NCI-H2227 (cell line): ENCODE results near the gene COMMD9.
A peak's percentile ranks its signal among the peaks of the same experiment; 100 is the strongest.

Experiments used
- DNase-seq: peaks from one replicate; lab custom pipeline; 2025; ENCODE audit not compliant: unreplicated experiment; lab: John Stamatoyannopoulos, UW

Gene COMMD9

DNA sequence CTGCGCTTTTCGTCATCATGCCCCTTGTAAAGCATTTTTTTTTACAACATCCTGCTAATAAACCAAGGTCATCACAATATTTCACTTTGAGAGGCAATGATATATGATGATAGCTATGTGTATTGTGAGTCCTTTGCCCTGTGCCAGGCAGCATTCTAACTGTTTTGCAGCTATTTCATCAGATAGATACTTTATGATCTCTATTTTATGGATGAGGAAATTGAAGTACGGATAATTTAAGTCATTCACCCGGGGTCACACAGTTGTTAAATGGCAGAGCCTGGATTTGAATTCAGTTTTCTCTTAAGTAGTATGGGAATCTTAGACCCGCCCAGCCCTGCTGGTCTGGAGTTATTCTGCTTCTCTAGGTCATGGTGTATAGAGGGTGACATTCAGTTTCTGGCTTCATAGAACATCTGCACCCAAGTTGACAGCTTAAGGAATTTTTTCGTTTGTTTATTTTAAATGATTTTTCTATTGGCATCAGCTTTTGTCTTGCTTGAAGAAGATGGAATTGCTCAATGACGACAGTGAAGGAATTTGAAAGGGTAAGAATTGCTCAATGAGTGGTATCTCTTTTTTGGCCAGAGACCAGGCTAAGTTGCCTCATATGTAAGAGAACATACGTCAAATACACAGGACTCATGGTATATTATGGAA is 7.8 kb upstream of the COMMD9 start:
- no peak for DNase-seq

GRCh38 chr11:36295926-36296325 is 6.7 kb upstream of the COMMD9 start, which contains the start of gene PRR5L:
Gene PRR5L (plus strand): TSS chr11:36296288. CDS start chr11:36401122, 104,834 bp downstream.
- DNase-seq, result no peak

GRCh38 chr11:36292311-36292722 is 3.1 kb upstream of the COMMD9 start:
- peak; percentile 32 for DNase-seq

DNA sequence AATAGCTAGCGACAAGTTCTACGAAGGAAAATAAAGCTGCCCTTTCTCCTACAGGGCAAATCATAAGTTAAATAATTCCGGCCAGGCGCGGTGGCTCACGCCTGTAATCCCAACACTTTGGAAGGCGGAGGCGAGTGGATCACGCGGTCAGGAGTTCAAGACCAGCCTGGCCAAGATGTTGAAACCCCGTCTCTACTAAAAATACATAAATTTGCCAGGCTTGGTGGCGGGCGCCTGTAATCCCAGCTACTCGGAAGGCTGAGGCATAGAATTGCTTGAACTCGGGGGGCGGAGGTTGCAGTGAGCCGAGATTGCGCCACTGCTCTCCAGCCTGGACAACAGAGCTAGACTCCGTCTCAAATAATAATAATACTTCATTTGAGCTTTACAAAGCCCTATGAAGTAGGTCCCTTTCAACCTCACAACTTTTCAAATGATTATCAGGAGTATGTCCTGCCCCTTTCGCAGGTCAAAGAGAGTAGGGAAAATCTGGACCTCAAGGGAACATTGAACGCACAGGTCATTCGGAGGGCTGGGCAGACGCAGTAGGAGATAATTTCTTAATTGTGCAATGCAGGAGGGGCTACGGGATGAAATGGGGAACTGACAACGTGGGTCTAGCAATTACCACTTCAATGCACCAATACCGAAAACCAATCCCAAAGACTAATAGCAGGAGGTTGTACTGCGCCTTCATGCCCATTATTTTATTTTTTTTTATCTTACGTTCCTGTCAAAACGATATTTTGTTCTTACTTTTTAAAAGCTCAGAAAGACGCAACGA is 590 bp downstream of the COMMD9 start:
- DNase-seq, result no peak

GRCh38 chr11:36282926-36283325 is 6.3 kb downstream of the COMMD9 start:
- no peak for DNase-seq

GRCh38 chr11:36281850-36282249 is 7.4 kb downstream of the COMMD9 start:
- DNase-seq, result no peak

DNA sequence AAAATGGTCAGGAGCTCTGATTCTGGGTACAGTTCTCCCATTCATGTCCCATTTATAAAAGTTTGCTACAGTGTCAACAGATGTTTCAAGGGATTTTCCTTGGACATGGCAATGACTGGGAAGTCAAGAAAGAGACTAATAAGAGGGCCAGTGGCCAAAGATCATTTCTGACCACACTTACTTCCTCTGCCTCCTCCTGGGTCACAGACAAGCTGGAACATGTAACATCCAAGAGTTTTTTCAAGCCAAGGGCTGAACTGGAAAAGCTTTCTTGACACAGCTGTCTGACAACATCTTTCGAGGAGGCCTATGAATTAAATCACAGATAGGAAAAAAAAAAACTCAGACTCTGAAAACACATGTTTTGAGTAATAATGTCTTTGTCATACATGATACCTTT is 8.7 kb downstream of the COMMD9 start:
- DNase-seq, result no peak

GRCh38 chr11:36278531-36279282 is 10.5 kb downstream of the COMMD9 start:
- peak; percentile 50 for DNase-seq

GRCh38 chr11:36274414-36274813 is 14.8 kb downstream of the COMMD9 start:
- peak; percentile 22 for DNase-seq

DNA sequence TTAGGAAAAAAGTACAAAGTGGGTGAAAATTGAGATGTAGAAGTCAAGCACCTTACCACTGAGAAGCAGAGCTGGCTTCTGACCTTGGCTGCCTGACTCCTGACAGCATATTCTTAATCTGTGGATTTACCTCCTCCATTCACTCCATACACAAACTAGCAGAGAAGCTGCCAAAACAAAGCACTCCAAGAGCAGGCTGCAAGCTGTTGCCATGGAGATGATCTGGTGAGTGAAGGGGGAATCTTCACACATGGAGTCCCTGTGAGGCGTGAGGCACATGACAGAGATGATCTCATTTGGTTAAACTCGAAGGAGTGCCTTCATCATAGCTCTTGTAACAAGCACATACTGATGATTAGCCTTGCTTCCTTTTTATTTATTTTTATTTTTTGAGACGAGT is 16.1 kb downstream of the COMMD9 start:
- peak; percentile 76 for DNase-seq

GRCh38 chr11:36271794-36272407 is 17.3 kb downstream of the COMMD9 start:
- no peak for DNase-seq

DNA sequence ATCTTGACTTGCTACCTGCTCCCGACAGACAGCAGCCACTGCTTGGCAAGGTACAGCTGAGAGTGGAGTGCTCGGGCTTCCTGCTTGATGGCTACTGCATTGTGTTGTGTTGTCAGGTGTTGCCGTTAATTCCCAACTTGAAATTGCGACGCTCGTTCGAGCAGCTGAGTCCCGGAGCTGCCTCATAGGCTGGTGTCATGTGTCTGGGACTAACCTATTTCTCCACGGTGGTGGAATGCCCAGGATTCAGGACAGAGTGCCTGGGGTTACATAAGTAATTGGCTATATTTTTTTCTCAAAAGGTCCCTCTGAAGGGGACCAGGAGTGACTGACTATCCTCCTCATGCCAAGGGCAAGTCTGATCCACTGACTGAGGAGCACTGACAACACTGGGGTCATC is 18.5 kb downstream of the COMMD9 start:
- DNase-seq, result no peak

DNA sequence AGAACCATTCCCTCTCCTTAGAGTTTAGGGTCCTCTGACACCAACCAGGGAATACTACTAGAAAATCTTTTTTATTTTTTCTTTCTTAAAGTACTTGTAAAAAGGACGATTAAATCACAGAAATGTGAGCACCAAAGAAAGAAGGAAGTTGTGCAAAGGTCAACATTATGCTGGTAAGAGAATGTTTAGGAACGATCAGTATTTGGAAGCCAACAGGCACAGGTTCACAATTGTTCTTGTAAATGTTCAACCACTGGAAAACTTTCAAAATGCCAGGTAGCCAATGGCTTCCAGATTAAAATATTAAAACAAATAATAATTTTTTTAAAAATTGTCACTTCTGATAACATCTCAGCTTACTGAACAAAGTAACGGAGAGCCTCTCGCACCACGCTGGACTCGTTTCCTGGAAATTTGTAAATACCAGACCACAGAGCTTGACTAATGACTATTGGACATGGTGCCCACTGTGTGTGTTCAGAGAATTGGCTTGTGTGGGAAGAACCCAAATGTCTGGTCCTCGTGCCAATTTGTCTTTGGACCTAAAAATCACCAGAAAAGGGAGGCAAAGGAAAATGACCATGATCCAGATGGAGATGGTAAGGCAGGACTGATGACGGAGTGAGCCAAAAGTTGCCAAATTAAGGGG is 20.8 kb downstream of the COMMD9 start:
- DNase-seq, result no peak

DNA sequence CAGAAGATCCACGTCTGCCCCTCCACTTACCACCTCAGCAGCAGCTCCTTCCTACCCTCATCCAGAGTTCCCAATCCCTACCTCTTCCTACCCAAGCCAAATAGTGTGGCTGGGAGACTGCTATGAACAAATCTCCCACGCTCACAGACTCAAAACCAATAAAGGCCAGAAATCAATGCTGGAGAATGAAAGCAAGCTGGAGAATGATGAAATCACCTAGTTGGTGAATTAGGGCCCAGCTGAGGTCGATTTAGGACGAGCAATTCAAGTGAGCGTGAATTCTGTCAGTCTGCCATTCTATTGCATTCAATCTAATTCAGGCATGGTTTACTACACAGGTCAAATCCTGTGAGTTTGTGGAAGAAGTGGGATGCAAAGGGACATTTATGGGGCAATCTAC is 22.5 kb downstream of the COMMD9 start:
- DNase-seq, result no peak

DNA sequence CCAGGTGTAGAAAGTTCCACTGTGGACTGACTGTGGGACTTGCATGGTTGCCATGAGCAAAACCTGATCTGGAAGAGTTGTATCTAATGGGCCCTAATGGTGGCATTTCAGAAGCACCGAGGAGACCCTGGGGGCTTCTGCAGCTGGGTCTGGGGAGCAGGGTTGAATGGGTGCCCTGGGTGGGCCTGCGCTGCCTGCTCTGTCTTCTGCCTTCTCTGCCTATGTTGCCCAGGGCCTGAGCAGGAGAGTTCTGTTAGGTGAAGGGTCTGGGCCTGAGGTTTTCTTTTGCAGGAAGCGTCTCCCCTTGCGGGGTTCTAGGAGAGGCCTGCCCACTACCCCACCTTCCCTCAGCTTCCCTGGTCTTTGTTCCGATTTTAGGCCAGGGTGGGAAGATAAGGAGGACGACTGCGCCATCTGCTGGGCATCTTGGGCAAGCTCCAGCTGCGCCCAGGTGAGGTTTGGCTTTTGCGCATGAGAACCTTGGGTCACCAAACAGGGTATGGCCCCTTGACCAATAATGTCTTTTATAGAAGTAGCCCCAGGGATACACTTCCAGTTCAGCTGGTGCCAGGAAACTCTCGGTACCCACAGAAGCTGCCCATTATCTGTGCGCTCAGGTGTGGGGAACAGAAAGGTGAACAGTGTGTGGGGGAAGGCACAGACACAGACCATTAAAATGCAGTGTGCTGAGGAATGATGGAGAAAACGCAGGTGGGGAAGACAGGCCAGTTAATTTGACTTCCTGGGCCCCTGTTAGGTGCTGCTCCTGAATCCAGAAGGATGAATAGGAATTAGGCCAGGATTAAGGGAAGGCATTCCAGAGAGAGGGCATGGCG is 23.2 kb downstream of the COMMD9 start:
- peak; percentile 75 for DNase-seq

DNA sequence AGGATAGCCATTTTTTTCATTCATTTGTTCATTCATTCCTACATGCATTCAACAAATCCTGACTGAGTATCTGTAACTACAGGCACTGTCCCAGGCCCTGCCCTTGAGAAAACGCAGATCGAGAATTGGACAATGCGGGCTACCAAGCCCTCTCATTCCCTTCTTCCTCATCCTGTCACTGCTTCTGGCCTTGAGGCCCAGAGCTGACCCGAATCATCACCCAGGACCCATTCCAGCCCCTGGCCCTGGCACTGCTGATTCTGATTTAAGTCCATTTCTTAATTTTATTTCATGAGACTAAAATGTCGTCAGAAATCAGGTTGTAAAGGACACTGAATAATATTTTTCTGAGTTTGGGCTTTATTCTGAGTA is 24.3 kb downstream of the COMMD9 start:
- DNase-seq, result no peak

DNA sequence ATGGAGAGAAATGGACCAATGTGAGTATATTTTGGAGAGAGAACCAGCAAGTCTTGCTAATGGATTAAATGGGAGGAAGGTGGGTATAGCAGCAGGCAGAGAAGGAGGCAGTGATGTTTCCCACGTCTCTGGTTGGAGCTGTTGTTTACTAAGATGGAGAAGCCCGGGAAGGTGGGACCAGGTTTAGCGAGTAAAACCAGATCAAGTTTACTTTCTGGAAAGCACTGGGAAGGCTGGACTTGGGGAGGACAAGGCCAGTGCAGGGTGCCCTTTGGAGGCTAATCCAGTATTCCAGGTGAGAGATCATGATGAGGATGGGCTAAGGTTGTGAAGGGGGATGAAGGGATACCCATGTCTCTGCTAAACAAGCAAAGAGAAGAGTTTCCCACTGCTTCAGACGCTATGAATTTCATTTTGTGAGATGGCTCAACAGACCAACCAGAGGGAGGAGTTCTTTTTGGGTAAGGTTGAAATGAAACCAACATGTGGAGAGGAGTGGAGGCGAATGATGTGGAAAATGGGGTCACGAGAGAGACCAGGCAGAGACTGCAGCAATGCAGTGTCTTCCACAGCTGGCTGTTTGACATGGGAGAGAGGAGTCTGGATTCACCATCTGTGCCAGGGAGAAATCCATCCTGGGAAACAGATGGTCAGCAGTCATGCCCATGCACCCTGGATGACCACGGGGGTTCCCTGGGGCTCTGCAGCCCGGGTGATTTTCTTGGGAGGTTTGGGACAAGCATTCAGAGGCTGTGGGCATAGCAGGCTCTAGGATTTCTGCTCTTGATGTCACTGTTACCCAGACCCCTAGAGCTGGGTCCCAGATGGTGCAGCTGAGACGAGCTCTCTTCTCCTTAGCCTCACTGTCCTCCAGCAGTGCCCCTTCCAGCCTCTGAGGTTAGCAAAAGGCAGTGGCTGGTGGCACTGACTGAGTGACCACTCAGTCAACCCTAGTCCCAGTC is 24.9 kb downstream of the COMMD9 start:
- no peak for DNase-seq

DNA sequence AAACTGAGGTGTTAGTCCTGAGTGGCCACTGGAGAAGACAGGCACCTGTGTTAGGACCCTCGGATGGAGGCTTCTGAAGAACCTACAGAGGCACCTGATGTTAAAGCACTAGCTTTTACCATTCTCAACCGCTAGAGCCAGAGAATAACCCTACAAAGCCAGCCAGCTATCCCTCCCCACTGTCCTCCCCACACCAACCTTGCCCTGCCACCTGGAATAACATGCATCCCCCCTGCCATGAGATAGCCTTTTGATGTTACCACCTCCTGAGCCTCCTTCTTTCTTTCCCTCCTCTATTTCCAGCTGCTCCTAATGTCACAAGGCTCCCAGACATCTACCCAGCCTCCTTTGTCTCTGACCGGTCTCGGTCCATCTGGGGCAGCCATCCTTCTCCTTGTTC is 28.1 kb downstream of the COMMD9 start:
- no peak for DNase-seq
